Colonic mucosa (tissue), 4 donors: ENCODE results near the gene USP9X. TPM values are rescaled to one million over a fixed set of nuclear protein-coding genes. Genes with fewer than 3 reads are reported as not detected.
A peak's percentile ranks its signal among the peaks of the same experiment; 100 is the strongest.

Source experiments
- DNase-seq: peaks from one replicate; pipeline ENCODE4 v3.0.0-alpha.2; 2020
- H3K27ac ChIP-seq: fragments of 200-600 bp; one replicate; pipeline ENCODE4 v1.8.0; 2021
- H3K27me3 ChIP-seq: fragments of 200-600 bp; one replicate; pipeline ENCODE4 v1.8.0; 2021
- H3K36me3 ChIP-seq: fragments of 200-600 bp; one replicate; pipeline ENCODE4 v1.8.0; 2021
- H3K4me1 ChIP-seq: fragments of 200-600 bp; one replicate; pipeline ENCODE4 v1.8.0; 2021; ENCODE audit warnings: mild to moderate bottlenecking
- H3K4me3 ChIP-seq: fragments of 200-600 bp; one replicate; pipeline ENCODE4 v1.8.0; 2021
- H3K9ac ChIP-seq, 2 donors: one replicate each; pipeline ENCODE4 v1.7.0; 2013; ENCODE audit warnings: control low read depth in 2 of 2, low read depth in 2 of 2, low read length in 2 of 2
- H3K9me3 ChIP-seq: fragments of 200-600 bp; one replicate; pipeline ENCODE4 v1.8.0; 2021
- CTCF ChIP-seq: fragments of 200-600 bp; IDR thresholded peaks from one replicate; pipeline ENCODE4 v1.8.0; 2022; ENCODE audit warnings: antibody characterized with exemption, mild to moderate bottlenecking
- intact Hi-C: fragments of 100-400 bp; cut with DNase I; formaldehyde crosslinking; loops from one replicate; pipeline ENCODE4 v1.14.1; 2022
- total RNA-seq, 2 donors: library from RNA; stranded (reverse); fragmentation: NEBNext Ultra II Directional in 1 of 2; extraction: Animal tissue kit (Norgen Biotek cat#: 25700) in 1 of 2; gene quantifications; one replicate each; pipeline ENCODE4 v1.2.1, GENCODE V29; 2021
- donor health status: healthy.
- donor health status: DM: no; HTN: no; CAD: no.
- donor health status: DM: no; HTN: no; CAD: no.

Gene USP9X
- 10 to 100 TPM; 74.5 to 89.0 TPM for total RNA-seq

GRCh38 chrX:41084893-41085511 is at the start of gene USP9X:
Gene USP9X (plus strand): TSS chrX:41085445. CDS start chrX:41123629, 38,184 bp downstream.
- no peak for TF ChIP-seq CTCF
- Histone ChIP-seq H3K9ac (peak within 1 kb of the TSS; percentile 92 to 97), H3K27ac (peak within 1 kb of the TSS; percentile 100), H3K27me3 (peaks cover 5% of the 10 kb centered on the region), H3K36me3 (no peaks in the 10 kb centered on the region), H3K9me3 (no peaks in the 10 kb centered on the region), H3K4me3 (peak within 1 kb of the TSS; percentile 93), H3K4me1 (no peaks in the 10 kb centered on the region)
- peak; percentile 92 for DNase-seq
- intact Hi-C loops, result loop anchor here (10.0 kb wide), 1 partner anchor 350 kb away; the partner anchor contains the start of gene MED14

GRCh38 chrX:41035582-41035981 is 49.7 kb upstream of the USP9X start:
- intact Hi-C loops, result no loop called here
- DNase-seq, result no peak
- no peaks in the 10 kb centered on the region for H3K9me3 ChIP-seq
- no peaks in the 10 kb centered on the region for H3K27me3 ChIP-seq
- H3K27ac ChIP-seq, result peak overlapping the region; percentile 58
- TF ChIP-seq CTCF, result no peak
- no peaks in the 10 kb centered on the region for H3K4me1 ChIP-seq
- H3K36me3 ChIP-seq, result no peaks in the 10 kb centered on the region
- no peak overlapping the region for H3K4me3 ChIP-seq
- no peak overlapping the region for H3K9ac ChIP-seq

- Histone ChIP-seq H3K27me3 (no peaks in the 10 kb centered on the region), H3K4me3 (no peak overlapping the region), H3K4me1 (no peaks in the 10 kb centered on the region), H3K27ac (peak overlapping the region; percentile 58), H3K9me3 (no peaks in the 10 kb centered on the region), H3K36me3 (no peaks in the 10 kb centered on the region), H3K9ac (no peak overlapping the region)
- DNase-seq, result peak; percentile 31
- intact Hi-C loops, result no loop called here
- TF ChIP-seq CTCF, result no peak
Measured at GRCh38 chrX:41036668-41037326, 48.4 kb upstream of the USP9X start.

- H3K36me3 ChIP-seq, result no peaks in the 10 kb centered on the region
- TF ChIP-seq CTCF, result no peak
- H3K4me3 ChIP-seq, result no peak overlapping the region
- intact Hi-C loops, result no loop called here
- H3K27me3 ChIP-seq, result no peaks in the 10 kb centered on the region
- H3K9ac ChIP-seq, result no peak overlapping the region
- DNase-seq, result no peak
- H3K9me3 ChIP-seq, result no peaks in the 10 kb centered on the region
- no peaks in the 10 kb centered on the region for H3K4me1 ChIP-seq
- no peak overlapping the region for H3K27ac ChIP-seq
Measured at GRCh38 chrX:41043196-41043595, 42.0 kb upstream of the USP9X start.

GRCh38 chrX:41043674-41044345 is 41.4 kb upstream of the USP9X start:
- Histone ChIP-seq H3K9me3 (no peaks in the 10 kb centered on the region), H3K27me3 (no peaks in the 10 kb centered on the region), H3K4me1 (no peaks in the 10 kb centered on the region), H3K27ac (no peak overlapping the region), H3K4me3 (no peak overlapping the region), H3K9ac (no peak overlapping the region), H3K36me3 (no peaks in the 10 kb centered on the region)
- TF ChIP-seq CTCF, result no peak
- DNase-seq, result no peak
- intact Hi-C loops, result no loop called here
